HUES48 (cell line): ENCODE data around the gene MFNG.

Experiments used
- H3K27ac ChIP-seq: one replicate; pipeline ENCODE4 v1.7.0; 2013; ENCODE audit warnings: low read depth, low read length, inconsistent platforms
- H3K27me3 ChIP-seq: 2 replicates; pipeline ENCODE4 v1.6.1; 2013; ENCODE audit warnings: mild to moderate bottlenecking, low read length; ENCODE audit not compliant: control insufficient read depth, insufficient read depth
- H3K36me3 ChIP-seq: 2 replicates; pipeline ENCODE4 v1.6.1; 2013; ENCODE audit warnings: low read length; ENCODE audit not compliant: control insufficient read depth, insufficient read depth
- H3K4me1 ChIP-seq: 2 replicates; pipeline ENCODE4 v1.6.1; 2013; ENCODE audit warnings: mild to moderate bottlenecking, low read length; ENCODE audit not compliant: control insufficient read depth, insufficient read depth
- H3K4me3 ChIP-seq: 2 replicates; pipeline ENCODE4 v1.5.1; 2013; ENCODE audit warnings: mild to moderate bottlenecking, low read depth, low read length
- H3K9ac ChIP-seq: 2 replicates; pipeline ENCODE4 v1.6.1; 2013; ENCODE audit warnings: mild to moderate bottlenecking, low read depth, low read length, moderate library complexity
- H3K9me3 ChIP-seq: 2 replicates; pipeline ENCODE4 v1.6.1; 2013; ENCODE audit warnings: low read length; ENCODE audit not compliant: control insufficient read depth, insufficient read depth

The MFNG gene

DNA sequence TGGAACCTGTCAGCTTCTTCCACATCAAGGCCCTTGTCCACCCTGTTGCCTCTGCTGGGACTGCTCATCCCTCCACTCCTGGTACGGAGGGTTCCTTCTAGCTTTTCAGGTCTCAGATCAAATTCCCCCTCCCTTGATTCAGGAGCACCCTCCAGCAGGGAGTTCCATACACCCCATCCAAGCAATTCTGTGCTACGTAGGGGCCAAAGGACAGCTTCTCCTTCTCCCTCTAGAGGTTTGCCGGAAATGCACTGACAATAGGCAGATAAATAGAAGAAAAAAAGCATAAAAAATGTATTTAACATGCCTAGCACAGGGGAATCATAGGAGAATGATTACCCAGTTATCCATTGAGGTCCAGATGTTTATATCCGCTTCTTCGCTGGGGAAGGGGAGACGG, 36.3 kb upstream of the MFNG start:
- Histone ChIP-seq H3K4me3 (no peak overlapping the region), H3K27ac (no peak overlapping the region), H3K9ac (no peak overlapping the region), H3K9me3 (no peaks in the 10 kb centered on the region), H3K36me3 (no peaks in the 10 kb centered on the region), H3K27me3 (peaks cover 27% of the 10 kb centered on the region), H3K4me1 (peaks cover 4% of the 10 kb centered on the region; the same call in 1 of the 2 replicates)

DNA sequence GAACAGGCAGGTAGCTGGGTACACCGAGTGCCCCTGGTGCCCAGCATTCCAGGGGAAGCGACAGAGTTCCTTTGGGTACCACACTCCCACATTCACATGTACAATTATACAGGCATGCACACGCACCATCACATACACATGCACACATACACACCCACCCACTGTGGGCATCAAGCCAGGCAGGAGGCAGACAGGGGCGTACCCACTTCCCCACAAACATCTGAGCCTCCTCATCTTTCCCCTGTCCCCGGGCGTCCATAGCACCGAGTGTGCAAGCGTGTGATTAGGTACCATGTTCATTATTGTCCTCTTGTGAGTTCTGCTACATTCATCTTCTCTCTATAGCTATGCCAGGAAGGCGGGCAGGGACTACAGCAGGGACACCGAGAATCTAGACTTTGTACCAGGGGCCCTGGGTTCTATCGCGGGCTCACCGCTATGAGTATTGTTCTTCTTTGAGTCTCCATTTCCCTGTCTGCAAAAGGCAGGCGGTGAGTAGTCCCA, 35.1 kb upstream of the MFNG start:
- H3K9me3 ChIP-seq = no peaks in the 10 kb centered on the region
- peaks cover 27% of the 10 kb centered on the region for H3K27me3 ChIP-seq
- H3K4me1 ChIP-seq = peaks cover 4% of the 10 kb centered on the region; the same call in 1 of the 2 replicates
- H3K27ac ChIP-seq = no peak overlapping the region
- no peaks in the 10 kb centered on the region for H3K36me3 ChIP-seq
- no peak overlapping the region for H3K4me3 ChIP-seq
- H3K9ac ChIP-seq = no peak overlapping the region

DNA sequence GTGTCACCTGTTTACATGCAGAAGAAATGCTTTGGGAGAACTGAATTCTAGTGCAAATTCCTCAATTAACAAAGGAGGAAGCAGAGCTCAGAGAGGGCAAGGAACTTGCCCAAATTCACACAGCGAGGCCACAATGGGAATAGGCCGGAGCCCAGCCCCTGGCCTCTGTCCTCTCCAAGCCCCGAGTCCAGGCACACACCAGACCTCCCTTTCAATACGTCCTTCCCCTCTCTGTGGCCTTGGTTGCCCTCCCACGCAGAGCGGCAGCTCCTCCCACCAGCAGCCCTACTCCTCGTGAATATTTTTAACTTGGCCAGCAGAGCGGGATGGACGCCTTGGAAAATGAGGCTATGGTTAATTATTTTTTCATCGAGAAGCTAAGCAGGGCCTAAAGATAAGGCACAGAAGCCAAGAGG, 34.6 kb upstream of the MFNG start:
- Histone ChIP-seq H3K9ac (no peak overlapping the region), H3K27me3 (peaks cover 27% of the 10 kb centered on the region), H3K36me3 (no peaks in the 10 kb centered on the region), H3K4me3 (no peak overlapping the region), H3K9me3 (no peaks in the 10 kb centered on the region), H3K4me1 (peaks cover 4% of the 10 kb centered on the region; the same call in 1 of the 2 replicates), H3K27ac (no peak overlapping the region)

DNA sequence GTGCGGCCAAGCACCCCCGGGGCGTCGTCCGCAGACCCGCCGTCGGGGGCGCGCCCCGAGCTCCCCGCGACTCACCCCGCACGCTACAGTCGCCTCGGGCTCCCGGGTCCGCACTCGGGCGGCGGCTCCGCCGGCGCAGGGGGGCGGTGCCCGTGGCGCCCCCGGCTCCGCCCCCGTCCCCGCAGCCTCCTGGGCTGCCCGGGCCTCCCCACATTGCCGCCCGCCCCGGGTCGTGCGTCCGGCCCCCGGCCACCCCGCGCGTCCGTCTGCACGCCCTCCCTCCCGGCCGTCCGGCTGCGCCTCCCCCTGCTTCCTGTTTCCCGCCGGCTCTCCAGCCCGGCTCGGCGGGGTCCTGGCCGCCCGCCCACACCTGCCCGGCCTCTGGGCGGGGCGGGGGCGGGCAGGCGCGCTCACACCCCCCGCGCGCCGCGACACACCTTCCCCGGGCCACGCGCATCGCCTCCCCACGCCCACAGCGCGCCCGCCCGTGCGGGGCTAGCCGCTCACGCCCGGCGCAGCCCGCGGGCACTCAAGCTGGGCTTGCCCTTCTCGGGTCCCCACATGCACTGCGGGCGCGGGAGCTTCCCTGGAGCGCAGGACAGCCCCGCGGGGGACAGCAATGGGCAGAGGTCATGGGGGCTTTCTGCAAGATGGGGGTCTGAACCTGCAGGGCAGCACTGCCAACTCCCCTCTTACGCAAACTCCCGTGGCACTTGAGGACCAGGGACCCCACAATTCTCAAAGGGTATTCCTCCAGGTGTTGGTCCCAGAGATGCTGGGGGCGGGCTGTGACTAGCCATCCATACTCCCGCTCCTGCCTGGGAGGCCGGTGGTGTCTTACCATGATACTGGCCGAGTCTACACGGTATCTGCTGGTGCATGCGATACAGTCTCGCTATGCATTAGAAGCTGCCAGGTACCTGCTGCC, 33.3 kb upstream of the MFNG start, which contains the start of gene CARD10:
Gene CARD10, minus strand, starts transcription at position 148 of the 928 bp plus-strand sequence. CDS start 215 bp downstream, outside the sequence.
- Histone ChIP-seq H3K36me3 (no peaks in the 10 kb centered on the region), H3K27ac (no peak within 1 kb of the TSS), H3K4me3 (peak within 1 kb of the TSS; percentile 70), H3K9me3 (no peaks in the 10 kb centered on the region), H3K9ac (no peak within 1 kb of the TSS), H3K4me1 (peaks cover 4% of the 10 kb centered on the region; the same call in 1 of the 2 replicates), H3K27me3 (peaks cover 27% of the 10 kb centered on the region)

DNA sequence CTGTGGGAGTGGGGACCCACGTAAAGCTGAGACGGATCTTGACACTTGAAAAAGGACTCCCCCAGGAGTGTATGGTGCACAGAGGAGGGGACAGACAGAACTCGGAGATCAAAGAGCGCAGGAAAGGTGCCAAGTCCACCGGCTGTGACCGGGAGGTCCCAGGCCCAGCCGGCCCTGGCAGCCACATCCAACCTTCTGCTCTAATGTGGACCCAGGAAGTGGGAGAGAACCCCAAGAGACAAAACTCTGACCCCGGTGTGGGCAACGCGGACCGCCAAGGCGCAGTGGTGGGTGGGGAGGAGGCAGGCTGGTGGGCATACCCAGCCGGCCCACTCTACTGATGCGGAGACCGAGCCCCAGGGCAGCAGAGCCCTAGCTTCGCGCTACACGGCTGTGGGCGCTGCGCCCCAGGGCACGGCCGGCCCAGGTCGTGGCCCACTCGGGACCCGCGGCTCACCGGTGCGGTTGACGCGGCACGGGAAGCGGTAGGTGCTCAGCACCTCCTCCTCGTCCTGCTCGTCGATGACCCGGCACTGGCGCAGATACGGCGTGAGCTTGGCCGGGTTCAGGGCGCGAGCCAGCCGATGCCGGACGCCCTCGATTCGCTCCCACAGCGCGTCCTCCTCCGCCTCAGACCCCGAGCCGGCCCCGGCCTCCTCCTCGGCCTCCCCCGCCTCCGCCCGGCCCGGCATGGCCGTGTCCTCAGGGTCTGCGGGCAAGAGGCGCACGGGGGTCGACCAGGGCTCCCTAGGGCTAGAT, 32.5 kb upstream of the MFNG start:
- Histone ChIP-seq H3K36me3 (no peaks in the 10 kb centered on the region), H3K27me3 (peaks cover 27% of the 10 kb centered on the region), H3K27ac (no peak overlapping the region), H3K4me1 (peaks cover 4% of the 10 kb centered on the region; the same call in 1 of the 2 replicates), H3K9ac (no peak overlapping the region), H3K9me3 (no peaks in the 10 kb centered on the region), H3K4me3 (peak overlapping the region; percentile 70)

DNA sequence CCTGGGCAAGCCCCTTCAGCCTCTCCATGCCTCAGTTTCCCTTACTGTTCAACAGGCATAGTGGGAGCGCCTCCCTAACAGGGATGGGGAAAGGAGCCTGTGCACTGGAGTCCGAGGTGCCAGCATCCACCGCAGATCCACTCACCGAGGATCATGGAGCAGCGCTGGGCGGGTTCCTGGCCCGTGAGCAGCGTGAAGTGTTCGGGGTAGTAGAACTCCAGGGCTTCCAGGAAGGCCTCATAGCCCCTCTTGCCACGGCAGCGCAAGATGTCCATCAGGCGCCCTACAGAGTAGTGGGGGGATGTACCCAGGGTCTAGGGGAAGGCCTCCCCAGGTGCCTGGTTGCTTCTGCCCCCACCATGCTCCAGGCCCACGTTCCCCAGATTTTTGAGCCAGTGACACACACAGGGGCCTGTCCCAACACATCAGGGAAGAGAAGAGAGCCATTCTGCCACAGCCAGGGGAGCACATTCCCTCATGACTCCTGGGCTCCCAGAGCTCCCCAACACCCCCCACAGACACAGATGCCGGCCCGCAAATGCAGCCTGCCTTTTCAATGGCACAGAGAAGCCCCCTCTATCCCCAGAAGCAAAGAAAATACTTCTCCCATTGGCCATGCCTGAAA, 31.8 kb upstream of the MFNG start:
- Histone ChIP-seq H3K36me3 (no peaks in the 10 kb centered on the region), H3K4me3 (peak overlapping the region; percentile 70), H3K27me3 (peaks cover 27% of the 10 kb centered on the region), H3K9me3 (no peaks in the 10 kb centered on the region), H3K9ac (no peak overlapping the region), H3K4me1 (peaks cover 4% of the 10 kb centered on the region; the same call in 1 of the 2 replicates), H3K27ac (no peak overlapping the region)

DNA sequence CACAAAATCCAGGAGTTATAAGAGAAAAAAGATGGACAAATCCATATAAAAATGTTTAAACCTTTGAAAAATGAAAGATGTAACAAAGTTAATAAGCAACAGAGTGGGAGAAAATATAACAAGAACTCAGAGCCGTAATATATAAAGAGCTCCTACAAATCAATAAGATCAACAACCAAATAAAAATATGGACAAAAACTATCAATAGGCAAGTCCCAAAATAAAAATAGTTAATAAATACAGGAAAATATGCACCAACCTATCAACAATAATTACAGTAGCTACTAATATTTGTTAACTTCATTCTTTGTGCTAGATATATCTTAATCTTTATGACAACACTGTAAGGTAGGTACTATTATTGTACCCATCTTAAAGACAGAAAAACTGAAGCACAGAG, 30.3 kb upstream of the MFNG start:
- Histone ChIP-seq H3K4me1 (peaks cover 4% of the 10 kb centered on the region; the same call in 1 of the 2 replicates), H3K27ac (no peak overlapping the region), H3K36me3 (no peaks in the 10 kb centered on the region), H3K9ac (no peak overlapping the region), H3K4me3 (no peak overlapping the region), H3K27me3 (peaks cover 27% of the 10 kb centered on the region), H3K9me3 (no peaks in the 10 kb centered on the region)

DNA sequence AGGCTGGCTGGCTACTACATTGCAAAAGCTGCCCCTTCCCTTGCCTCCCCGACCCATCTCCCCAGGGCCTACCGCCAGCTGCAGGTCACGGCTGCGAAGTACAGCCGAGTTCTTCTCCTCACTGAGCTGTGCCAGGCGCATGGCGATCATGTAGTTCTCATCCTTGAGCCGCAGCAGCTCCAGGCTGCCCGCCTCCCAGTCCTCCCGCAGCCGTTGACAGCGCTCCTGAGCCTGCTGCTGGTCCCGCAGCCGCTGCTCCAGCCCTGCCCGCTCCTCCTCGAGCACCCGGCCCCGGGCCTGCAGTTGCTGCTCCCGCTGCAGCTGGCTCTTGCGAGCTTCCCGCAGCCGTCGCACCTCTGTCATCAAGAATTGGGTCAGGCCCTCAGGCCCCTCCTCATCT, 29.7 kb upstream of the MFNG start:
- no peaks in the 10 kb centered on the region for H3K9me3 ChIP-seq
- peaks cover 4% of the 10 kb centered on the region; the same call in 1 of the 2 replicates for H3K4me1 ChIP-seq
- no peaks in the 10 kb centered on the region for H3K36me3 ChIP-seq
- H3K4me3 ChIP-seq = no peak overlapping the region
- H3K27ac ChIP-seq = no peak overlapping the region
- peaks cover 24% of the 10 kb centered on the region for H3K27me3 ChIP-seq
- no peak overlapping the region for H3K9ac ChIP-seq

DNA sequence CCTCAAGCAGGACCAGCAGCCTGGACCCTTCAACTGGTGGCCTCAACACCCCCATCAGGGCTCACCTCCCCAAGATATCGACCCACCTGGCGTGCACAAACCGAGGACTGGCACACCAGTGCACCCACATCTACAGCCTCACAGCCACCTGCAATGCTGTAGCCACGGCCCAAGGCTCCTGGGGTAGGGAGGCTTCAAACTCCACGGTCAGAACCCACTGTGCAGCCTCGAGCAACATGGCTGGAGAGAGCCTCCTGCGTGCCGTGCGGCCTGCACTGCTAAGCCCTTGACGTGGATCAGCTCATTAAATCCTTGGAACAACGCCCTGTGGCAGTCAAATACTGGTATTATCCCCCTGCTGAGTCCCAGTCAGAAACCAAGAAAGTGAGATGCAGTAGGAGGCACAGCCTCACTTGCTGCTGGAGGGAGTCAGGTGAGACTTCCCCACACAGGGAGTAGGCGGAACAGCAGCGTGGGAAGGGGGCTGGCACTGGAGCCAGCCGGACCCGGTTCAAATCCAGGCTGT, 28.4 kb upstream of the MFNG start:
- Histone ChIP-seq H3K27me3 (peaks cover 17% of the 10 kb centered on the region), H3K9ac (no peak overlapping the region), H3K4me3 (no peak overlapping the region), H3K4me1 (no peaks in the 10 kb centered on the region), H3K36me3 (no peaks in the 10 kb centered on the region), H3K9me3 (no peaks in the 10 kb centered on the region), H3K27ac (no peak overlapping the region)

DNA sequence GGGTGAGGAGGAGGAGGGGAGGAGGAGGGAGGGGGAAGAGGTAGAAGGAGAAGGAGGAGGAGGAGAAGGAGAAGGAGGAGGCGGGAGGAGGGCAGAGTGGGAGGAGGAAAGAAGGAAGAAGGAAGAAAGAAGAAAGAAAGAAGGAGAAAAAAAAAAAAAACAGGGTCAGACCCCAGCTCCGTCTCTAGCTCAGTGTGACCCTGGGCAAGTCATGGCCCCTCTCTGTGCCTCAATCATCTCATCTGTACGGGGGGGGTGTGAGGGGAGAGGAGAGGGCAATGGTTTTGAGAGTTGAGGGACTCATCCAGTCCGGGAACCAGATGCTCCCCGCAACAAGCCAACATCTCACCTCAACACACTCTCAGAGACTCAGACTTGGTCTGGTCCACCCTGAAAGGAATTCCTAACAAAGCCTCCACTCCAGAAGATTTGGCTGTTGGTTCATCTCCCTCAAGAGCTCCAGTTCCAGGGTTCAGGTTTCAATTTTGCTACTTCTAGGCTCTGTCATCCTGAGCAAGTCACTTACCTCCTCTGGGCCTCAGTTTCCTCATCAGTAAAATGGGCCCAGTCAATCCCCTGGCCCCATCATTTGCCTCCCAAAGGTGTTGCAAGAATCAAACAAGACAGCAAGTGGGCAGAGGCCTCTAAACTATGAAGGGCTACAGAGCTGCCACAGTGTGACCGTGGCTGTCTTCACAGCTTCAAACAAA, 25.4 kb upstream of the MFNG start:
- Histone ChIP-seq H3K9me3 (no peaks in the 10 kb centered on the region), H3K4me3 (no peak overlapping the region), H3K27me3 (no peaks in the 10 kb centered on the region), H3K27ac (no peak overlapping the region), H3K36me3 (no peaks in the 10 kb centered on the region), H3K9ac (no peak overlapping the region), H3K4me1 (no peaks in the 10 kb centered on the region)
